Sigmoid colon (tissue), 4 donors: Measurements from ENCODE around the gene ATXN1.

ENCODE experiments used
- POLR2A ChIP-seq, 2 donors: fragments of 450-650 bp; IDR thresholded peaks; one replicate each; pipeline ENCODE4 v1.6.1; 2016; ENCODE audit warnings: antibody characterized with exemption in 2 of 2, mild to moderate bottlenecking in 2 of 2, moderate library complexity in 2 of 2
- POLR2AphosphoS5 ChIP-seq, 4 donors: sonication (generic); formaldehyde crosslinking; IDR thresholded peaks; one replicate each; pipeline ENCODE4 v1.6.1; 2017; ENCODE audit warnings: antibody characterized with exemption in 4 of 4
- TF ChIP-seq, protein P1 (sequence below), 4 experiments: fragments of 450-650 bp in 3 of 4; fragments of 200-600 bp in 1 of 4; IDR thresholded peaks; one replicate each; pipeline ENCODE4 v1.5.1; 2016 to 2019; ENCODE audit warnings: antibody characterized with exemption in 4 of 4, mild to moderate bottlenecking in 3 of 4, moderate library complexity in 2 of 4

DNA sequence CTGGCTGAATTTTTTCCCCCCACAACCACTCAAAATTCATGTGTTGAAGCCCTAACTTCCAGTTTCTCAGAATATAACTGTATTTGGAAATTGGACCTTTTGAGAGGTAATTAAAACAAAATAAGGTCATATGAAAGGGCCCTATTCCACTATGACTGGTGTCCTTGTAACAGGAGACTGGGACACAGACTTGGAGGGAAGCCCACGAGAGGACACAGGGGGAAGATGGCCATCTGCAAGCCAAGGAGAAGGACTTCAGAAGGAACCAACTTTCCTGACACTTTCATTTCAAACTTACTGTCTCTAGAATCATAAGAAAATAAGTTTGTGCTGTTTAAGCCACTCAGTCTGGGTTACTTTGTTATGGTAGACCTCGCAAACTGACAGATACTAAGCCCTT lies 134.6 kb downstream of the ATXN1 start:
- TF ChIP-seq, protein P1, sequence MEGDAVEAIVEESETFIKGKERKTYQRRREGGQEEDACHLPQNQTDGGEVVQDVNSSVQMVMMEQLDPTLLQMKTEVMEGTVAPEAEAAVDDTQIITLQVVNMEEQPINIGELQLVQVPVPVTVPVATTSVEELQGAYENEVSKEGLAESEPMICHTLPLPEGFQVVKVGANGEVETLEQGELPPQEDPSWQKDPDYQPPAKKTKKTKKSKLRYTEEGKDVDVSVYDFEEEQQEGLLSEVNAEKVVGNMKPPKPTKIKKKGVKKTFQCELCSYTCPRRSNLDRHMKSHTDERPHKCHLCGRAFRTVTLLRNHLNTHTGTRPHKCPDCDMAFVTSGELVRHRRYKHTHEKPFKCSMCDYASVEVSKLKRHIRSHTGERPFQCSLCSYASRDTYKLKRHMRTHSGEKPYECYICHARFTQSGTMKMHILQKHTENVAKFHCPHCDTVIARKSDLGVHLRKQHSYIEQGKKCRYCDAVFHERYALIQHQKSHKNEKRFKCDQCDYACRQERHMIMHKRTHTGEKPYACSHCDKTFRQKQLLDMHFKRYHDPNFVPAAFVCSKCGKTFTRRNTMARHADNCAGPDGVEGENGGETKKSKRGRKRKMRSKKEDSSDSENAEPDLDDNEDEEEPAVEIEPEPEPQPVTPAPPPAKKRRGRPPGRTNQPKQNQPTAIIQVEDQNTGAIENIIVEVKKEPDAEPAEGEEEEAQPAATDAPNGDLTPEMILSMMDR (IDR thresholded peaks at IDR 0.05), result no peak
- TF ChIP-seq POLR2A (IDR thresholded peaks at IDR 0.05), result no peak
- TF ChIP-seq POLR2AphosphoS5 (IDR thresholded peaks at IDR 0.05), result no peak
